DOHH2 (cell line): ENCODE results near the gene LGR6.
"Not testable (repeated sequence)": the region's sequence is repeated elsewhere in the genome, so short reads cannot be mapped to it uniquely, and the experiment has no call there.

ENCODE experiments used
- EZH2phosphoT487 ChIP-seq: fragments of 200-600 bp; sonication (generic); IDR thresholded peaks from 2 replicates; pipeline ENCODE4 v1.6.1; 2017; ENCODE audit warnings: borderline replicate concordance, mild to moderate bottlenecking, antibody characterized with exemption, low read length, moderate library complexity, mixed read lengths
- TF ChIP-seq, protein P1 (sequence below): fragments of 200-600 bp; sonication (generic); IDR thresholded peaks from one replicate; pipeline ENCODE4 v1.5.1; 2014; ENCODE audit warnings: antibody characterized with exemption, mild to moderate bottlenecking, low read depth, low read length; ENCODE audit not compliant: poor library complexity, severe bottlenecking

DNA sequence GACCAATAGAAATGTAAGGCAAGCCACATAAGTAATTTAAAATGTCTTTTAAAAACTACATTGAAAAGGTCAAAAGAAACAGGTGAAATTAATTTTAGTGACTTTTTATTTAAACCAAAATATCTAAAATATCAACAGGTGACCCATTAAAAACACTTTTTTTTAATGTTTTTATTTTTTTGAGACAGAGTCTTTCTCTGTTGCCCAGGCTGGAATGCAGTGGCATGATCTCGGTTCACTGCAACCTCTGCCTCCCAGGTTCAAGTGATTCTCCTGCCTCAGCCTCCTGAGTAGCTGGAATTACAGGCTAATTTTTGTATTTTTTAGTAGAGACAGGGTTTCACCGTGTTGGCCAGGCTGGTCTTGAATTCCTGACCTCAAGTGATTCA lies 12.9 kb upstream of the LGR6 start:
- TF ChIP-seq, protein P1, sequence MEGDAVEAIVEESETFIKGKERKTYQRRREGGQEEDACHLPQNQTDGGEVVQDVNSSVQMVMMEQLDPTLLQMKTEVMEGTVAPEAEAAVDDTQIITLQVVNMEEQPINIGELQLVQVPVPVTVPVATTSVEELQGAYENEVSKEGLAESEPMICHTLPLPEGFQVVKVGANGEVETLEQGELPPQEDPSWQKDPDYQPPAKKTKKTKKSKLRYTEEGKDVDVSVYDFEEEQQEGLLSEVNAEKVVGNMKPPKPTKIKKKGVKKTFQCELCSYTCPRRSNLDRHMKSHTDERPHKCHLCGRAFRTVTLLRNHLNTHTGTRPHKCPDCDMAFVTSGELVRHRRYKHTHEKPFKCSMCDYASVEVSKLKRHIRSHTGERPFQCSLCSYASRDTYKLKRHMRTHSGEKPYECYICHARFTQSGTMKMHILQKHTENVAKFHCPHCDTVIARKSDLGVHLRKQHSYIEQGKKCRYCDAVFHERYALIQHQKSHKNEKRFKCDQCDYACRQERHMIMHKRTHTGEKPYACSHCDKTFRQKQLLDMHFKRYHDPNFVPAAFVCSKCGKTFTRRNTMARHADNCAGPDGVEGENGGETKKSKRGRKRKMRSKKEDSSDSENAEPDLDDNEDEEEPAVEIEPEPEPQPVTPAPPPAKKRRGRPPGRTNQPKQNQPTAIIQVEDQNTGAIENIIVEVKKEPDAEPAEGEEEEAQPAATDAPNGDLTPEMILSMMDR: not testable (repeated sequence)
- TF ChIP-seq EZH2phosphoT487: not testable (repeated sequence)
